ENCODE measurements around the gene AREG.

Gene AREG

DNA sequence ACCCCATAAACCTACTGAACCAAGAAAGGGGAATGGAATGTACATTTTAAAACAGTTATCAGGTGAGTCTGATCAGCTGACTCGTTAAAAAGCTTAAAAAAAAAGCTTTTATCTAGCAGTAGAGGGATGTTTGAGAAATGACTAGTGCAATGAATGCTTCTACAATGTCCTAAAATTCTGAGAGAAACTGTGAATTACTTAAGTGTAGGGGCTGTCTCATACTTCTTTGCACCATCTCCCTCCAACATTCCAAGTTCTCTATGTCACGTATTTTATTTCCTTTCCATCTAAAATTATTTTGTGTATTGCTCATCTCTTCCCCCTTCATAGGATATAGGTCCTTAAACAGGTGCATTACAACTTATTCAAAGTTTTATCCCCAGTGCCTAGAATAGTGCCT lies 11.9 kb upstream of the AREG start:
- DNase-seq (ENCODE audit: low read depth in 2 of 2) = no peak

DNA sequence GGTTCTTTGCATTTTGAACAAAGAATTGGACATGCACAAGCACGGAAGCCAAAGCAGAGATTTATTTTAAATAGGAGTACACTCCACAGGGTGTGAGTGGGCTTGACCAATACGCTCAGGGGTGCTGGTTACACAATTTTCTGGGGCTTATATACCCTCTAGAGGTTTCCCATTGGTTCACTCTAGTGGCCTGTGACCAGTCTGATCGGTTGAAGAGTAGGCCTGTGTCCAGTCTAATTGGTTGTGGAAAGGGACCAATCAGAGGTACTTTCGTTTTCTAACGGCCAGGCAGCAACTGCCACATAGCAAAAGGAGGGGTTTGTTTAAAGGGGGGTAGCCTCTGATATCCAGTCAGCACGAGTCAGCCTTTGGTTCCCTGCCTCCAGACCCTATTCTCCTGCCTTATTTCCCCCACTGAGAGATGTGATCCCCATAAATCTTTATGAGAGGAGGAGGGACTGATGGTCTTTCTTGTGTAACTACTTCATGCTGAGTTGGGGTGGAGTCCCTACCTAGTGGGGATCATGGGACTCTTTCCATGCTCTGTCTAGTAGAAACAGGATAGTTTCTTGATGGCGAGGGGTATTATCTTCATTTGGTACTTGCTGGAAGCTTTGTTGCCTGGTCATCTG lies 11.3 kb upstream of the AREG start:
- DNase-seq (ENCODE audit: low read depth in 2 of 2) = no peak

DNA sequence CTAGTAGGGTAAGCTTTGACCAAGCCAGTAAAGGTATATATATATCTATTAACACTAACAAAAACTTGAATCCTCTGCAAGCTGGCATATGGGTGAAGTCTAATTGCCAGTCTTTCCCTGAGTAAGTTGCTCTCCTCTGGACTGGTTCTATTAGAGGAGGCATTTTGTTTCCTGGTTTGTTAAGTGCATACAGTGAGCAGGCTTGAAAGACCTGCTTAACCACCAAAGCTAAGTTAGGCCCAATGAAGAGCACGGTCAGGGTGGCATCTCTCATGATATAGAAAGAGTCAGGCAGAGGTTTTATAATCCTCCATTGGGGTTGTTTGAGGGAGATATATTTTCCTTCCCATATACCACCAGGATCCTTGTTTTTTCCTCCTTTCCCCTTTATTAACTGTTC lies 9.6 kb upstream of the AREG start:
- no peak for DNase-seq (ENCODE audit: low read depth in 2 of 2)

DNA sequence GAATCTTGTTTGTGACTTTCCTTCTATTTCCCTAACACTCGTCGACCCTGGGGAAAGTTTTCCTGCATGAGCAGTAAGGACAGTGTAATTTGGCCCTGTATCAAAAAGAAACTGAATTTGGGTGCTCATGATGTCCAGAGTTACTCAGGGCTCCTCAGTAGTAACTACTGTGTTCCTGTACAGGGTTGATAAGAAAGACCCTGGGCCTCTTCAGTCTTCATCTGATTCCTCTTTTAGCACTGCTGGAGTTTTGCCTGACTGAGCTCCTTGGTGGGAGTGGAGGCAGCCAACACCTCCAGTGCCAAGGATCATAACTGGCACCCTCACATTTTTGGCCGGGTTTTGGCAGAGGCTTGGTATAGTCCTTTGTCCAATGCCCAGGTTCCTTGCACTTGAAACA lies 7.1 kb upstream of the AREG start:
- DNase-seq (ENCODE audit: low read depth in 2 of 2) = no peak

DNA sequence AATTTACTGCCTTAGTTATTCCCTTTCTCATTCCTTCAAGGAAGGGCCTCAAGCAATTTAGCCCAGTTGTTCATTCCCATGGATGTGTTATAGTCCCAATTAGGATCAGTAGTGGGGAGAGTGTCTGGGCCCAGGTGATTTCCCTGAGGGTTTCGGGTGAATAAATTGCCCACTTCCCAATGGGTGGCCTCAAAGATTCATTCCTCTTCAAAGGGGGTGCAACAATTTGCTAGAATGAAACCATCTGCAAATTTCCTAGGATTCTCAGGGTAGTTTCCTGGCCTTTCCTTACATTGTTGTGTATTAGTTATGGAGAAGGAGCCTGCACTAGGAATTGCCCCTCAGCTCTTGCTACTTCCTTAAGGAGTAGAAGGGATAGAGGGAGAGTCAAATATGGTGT lies 6.3 kb upstream of the AREG start:
- no peak for DNase-seq (ENCODE audit: low read depth in 2 of 2)

DNA sequence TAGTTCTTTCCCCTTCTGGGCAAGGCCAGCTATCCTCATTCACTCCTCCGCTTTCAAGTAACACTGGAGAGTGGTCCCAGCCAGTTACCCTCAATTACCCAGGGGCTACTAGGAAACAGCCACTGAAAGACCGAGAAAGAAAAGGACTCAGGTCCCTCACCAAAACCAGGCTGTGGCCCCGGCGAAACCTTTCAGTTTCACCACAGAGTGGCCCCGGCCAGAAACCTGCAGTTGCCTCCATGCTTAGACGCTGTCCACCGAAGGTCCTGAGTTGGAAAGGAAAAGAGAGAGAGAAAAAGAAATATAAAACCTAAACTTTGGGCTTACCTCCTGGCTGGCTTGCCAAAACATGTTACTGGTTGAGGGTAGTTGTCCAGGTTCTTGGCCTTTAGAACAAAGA lies 5.0 kb upstream of the AREG start:
- DNase-seq (ENCODE audit: low read depth in 2 of 2) = no peak

DNA sequence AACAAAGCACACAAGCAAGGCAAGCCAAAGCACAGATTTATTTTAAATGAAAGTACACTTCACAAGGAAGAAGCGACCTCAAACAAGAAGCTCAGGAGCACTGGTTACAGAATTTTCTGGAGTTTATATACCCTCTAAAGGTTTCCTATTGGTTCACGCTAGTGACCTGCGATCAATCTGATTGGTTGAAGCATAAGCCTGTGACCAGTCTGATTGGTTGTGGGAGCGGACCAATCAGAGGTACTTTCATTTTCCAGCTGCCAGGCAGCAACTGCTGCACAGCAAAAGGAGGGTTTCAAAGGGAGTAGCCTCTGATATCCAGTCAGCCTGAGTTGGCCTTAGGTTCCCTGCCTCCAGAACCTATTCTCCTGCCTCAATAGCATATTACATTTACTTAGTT lies 4.6 kb upstream of the AREG start:
- DNase-seq (ENCODE audit: low read depth in 2 of 2) = no peak

DNA sequence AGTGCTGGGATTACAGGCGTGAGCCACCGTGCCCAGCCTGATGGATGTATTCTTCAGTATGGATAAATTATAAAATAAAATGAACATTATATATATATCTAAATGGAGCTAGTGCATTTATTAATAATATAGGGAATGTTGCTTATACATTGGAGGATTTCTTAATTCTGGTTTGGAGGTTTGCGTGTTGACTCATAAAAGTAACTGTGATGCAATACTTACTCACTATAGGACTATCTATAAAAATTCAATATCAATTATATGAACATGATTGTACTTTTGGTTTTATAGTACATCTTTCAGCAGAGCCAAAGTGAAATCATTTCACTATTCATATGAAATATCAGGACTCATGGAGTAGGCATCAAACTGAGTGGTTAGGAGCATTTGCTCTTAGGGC lies 3.2 kb upstream of the AREG start:
- DNase-seq (ENCODE audit: low read depth in 2 of 2) = no peak

DNA sequence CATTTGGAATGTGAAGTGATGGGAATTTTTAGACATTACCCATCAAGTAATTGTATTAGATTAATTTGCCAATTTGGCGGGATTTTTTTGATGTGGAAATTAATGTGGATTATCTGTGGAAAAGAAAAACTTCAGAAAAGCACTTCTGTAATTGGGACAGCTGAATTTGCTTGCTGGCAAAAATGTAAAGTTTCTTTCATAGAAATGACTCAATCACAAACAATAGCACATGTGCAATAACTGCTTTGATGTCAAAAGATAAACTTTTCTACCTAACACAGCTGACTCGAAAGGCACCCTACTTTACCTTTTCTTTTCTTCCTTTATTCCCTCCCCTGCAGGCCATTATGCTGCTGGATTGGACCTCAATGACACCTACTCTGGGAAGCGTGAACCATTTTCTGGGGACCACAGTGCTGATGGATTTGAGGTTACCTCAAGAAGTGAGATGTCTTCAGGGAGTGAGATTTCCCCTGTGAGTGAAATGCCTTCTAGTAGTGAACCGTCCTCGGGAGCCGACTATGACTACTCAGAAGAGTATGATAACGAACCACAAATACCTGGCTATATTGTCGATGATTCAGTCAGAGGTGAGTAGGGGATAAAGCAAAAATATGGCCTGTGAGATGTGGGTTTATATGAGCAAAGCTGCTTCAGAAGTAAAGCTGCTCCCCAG lies 1.4 kb downstream of the AREG start:
- no peak for DNase-seq (ENCODE audit: low read depth in 2 of 2)

DNA sequence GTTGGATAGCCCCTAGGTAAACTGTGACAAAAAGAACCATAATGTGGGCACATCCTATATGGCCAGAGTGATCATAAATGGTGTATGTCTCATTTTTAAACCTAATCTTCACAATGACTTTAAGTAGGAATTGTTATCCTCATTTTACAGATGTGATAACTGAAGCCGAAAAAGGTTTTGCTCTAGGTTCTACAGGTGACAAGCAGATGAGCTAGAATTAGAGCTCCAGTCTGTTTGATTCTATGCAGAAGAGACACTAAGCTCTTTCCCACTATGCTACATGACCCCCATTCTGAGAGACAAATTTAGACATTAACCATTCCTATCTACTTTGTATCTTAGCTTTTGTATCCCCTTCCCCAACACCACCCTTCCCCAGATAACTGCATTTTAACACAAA lies 2.0 kb downstream of the AREG start:
- DNase-seq (ENCODE audit: low read depth in 2 of 2) = no peak

DNA sequence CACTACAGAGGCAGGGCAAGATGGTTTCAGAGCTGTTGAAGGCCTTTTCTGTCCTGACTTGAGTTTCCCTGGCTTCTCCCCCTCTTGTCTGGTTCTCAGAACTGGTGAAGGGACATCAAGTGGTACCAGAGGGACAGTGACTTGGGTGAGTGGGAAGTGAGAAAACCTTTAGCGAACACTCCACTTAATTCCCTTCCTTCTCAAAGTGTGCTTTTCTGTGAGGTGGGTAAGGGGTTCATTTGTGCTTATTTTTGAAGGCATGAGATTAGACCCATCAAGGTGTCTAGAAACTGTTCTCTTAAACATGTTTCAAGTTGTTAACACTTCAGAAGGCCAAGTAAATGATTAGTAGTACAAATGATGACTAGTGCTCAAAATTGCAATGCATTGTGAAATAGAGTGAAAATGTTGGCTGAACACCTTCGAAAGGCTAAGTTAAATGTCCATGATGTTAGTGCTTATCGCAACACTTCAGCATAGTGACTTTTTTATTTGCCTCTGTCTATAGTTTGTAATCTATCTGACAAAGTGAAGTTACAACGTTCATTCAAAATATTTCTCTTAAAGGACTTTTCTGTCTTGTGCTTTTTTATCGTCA lies 2.8 kb downstream of the AREG start:
- no peak for DNase-seq (ENCODE audit: low read depth in 2 of 2)

DNA sequence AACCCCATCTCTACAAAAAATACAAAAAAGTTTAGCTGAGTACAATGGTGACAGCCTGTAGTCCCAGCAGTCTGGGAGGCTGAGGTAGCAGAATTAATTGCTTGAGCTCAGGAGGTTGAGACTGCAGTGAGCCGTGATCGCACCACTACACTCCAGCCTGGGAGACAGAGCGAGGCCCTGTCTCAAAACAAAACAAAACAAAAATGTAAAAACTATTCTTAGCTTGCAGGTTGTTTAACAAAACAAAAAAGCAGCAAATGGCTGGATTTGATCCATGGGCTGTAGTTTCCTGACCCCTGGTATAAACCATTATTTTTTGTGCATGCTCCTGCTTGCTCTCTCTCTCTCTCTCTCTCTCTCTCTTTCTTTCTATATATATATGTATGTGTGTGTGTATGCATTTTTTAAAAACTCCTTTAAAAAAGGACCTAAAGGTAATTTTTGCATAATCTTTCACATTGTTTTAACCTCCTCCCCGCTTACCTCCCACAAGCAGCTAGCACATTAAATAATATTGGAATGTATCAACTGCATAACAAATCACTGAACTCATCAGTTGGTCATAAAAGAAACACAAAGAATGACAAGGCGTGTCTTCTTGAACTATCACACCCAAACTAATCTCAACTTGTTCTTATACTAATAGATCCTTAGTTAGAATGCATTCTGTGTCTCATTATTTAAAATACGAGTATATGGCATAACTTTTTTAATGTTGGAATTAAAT lies 4.8 kb downstream of the AREG start:
- DNase-seq (ENCODE audit: low read depth in 2 of 2) = no peak

DNA sequence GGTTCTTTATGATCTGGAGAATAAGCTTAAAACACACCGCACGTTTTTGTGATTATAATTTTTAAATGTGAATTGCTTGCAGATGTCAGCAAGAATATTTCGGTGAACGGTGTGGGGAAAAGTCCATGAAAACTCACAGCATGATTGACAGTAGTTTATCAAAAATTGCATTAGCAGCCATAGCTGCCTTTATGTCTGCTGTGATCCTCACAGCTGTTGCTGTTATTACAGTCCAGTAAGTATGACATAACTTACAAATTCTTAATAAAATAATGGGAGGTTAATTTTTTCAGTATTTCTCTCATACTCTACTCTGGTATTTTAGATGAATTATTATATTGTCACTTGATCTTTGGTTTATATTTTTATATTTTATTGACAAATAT lies 5.4 kb downstream of the AREG start:
- DNase-seq (ENCODE audit: low read depth in 2 of 2) = no peak

DNA sequence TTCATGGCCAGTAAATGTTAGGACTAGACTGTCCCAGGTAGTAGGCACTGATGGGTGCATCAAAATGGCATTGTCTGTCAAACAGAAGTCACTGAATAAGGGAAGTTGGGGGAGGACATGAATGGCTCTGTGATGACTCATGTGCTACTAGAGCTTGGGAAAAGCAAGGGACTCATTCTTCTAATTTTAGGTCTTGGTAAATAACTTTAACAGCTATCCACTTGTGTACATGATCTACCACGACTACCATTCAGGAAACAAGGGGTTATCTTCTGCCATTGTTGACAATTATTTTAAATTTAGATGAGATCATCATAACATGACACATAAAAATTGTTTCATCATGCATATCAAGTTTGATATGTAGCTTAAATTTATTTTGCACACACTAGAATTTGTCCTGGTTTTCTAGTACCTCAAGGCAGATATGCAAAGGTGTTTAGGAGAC lies 6.3 kb downstream of the AREG start:
- no peak for DNase-seq (ENCODE audit: low read depth in 2 of 2)

DNA sequence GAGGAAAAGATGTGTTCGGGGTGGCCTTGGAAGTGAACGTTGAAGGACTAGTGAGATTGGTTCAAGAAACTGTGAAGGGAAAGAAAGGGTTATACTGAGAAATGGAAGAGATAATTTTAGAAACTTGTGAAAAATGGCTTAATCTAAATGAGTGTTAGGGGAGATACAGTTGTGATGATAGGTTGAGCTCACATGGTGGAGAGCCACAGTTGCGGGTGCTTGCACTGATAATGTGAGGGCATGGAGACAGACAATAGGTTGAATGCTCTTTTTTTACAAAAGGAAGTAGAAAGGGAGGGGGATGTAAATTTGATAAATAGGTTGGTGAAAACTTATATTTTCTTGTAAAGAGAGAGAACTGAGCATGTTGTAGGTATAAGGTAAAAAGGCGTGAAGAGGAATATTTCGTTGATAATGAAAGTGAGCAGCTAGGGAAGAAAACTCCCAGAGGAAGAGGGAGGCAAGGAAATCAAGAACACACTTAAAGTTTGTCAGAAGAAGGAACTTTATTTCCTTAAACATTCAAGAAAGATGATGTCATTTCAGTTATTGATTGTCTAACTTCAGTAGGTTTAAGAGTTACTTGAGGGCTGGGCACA lies 8.2 kb downstream of the AREG start:
- DNase-seq (ENCODE audit: low read depth in 2 of 2) = no peak

DNA sequence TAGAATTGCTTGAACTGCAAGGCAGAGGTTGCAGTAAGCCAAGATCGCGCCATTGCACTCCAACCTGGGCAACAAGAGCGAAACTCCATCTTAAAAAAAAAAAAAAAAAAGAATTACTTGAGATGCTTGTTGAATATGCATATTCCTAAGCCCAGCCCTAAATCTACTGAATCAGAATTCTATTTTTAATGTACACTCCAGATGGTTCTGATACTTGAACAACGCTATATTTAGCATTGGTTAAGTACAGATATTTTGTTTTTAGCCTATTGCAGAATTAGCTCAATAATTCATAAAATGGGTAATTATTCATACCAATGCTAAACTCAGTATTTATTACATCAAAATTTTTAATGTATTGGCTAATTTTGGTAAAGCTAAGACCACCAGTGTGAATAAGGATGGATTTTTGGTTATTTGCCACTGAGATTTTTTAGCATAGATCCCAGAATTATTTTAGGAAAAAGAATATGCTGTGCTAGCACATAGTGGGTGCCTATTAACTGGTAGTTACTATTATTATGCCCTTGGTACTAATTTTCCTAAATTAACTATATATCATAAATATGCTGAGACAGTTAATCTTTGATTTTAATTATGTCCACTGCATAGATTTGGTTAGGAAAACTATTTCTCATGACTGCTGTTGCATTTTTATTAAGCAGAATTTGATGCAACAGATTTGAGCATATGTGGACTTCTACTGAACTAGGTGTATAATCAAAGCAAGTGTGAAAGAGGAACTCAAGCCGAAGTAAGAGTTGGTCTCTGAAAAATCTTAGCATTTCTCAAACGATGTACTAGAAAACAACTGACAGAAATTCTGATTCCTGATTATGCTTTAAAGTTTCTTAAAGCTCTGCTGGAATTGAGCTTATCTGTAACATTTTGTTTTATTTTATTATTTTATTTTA lies 9.2 kb downstream of the AREG start:
- no peak for DNase-seq (ENCODE audit: low read depth in 2 of 2)

DNA sequence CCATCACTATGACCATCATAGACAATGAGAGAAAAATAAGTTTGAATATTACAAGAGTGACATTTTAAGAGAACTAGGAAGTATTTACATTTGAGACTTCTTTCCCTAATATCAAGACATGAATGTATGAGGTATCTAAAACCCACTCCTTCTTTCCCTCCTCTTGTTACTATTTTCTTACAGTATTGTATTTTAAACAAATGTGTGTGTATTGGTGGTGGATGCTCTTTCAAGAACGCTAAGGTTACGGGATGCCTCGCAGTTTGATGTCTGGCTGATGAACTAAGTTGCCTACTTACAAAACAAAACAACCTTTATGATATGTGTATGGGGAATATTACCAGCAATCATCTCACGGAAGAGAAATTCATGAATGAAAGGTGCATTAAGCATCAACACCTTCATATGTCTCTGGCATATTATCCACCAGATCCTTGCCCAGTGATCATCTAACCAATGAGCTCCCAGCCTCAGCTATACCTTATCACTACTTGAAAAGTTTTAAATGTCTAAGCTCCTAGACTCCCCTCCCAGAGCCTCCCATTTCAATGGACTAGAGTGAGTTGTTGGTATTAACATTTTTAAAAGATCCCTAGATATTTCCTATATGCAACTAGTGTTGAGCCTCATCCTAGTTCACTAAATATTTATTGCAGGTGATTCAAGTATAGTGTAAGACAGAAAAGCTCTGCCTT lies 10.6 kb downstream of the AREG start:
- no peak for DNase-seq (ENCODE audit: low read depth in 2 of 2)

DNA sequence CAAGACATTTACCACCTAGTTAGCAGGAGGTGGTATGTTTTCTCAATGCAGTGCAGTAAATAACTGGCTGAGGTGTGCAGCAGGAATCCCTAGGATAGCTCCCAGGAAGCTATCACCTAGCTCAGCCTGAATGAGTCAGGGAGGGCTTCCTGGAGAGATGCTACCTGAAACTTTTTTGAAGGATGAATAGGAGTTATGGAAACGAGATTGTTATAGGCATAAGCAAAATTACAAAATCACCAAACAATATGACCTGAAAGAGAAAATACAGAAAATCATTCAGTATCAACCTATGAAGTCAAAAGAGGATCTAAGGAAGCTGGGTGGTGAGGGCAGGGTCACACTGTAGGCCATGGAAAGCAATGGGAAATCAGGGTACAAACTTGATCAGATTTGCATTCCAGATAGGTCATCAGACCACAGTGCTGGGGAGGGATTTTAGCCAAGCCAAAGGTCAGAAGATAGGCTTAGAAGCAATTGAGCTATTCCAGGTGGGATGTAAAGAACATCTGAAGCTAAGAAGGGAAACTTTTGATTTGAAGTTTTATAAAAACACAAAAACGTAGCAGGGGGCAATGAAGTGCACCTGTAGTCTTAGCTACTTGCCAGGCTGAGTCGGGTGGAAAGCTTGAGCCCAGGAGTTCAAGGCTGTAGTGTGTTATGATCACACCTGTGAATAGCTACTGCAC lies 11.3 kb downstream of the AREG start:
- no peak for DNase-seq (ENCODE audit: low read depth in 2 of 2)

DNA sequence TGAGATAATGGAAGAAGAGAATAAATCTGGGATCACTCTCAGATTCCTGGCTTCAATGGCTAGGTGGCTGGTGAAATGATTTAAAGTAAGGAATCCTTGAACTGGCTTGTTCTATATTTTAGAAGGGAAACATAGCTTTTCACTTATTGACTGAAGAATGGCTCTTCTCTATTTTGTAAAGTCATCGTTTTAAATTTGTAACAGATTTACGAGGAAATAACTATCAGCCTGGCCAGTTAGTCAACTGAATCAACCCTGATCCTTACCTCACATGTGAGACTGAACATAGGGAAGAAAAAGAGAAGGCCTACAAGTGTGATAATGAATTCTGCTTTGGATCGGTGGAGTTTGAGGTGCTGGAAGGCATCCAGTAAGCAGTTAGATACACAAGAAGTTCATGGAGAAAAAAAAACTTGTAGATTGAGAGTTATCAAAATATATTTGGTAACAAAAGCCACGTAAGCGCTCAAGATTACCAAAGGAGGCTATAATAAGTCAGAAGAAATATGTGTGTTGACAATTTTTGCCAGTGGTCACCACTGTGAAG lies 12.0 kb downstream of the AREG start:
- no peak for DNase-seq (ENCODE audit: low read depth in 2 of 2)

DNA sequence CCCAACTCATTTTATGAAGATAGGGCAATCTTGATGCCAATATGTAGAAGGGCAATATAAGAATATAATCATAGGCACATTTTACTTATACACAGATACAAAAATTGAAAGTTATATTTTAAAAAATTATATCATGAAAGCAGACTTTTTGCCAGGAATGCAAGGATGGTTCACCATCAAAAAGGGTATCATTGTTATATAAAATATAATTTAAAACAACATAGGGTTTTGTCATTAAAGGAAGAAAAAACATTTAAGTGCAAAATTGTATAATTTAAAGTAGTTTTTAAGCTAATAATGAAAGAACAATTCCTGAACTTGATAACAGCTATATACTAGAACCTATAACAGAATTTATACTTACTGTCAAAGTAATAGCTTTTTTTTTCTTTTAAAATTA lies 15.9 kb downstream of the AREG start:
- DNase-seq (ENCODE audit: low read depth in 2 of 2) = no peak

Measured in stimulated activated CD4-positive, alpha-beta T cell treated with anti-CD3 and anti-CD28 coated beads, Interleukin-4, amount 100 ng/mL, for 48 hours (primary cell).